Measurements from ENCODE around the gene PDILT.

- TF ChIP-seq ZFX (IDR thresholded peaks at IDR 0.05) (no peak), CTCF (conservative IDR thresholded peaks at IDR 0.05) (no peak)
These were observed 22.2 kb downstream of the PDILT start for GRCh38 chr16:20382202-20382948.
